Activated T-helper 17 cell treated with anti-CD3 and anti-CD28 coated beads, Interleukin-2, amount 50 U/mL, for 72 hours (primary cell): Measurements from ENCODE around the gene OR3A3. TPM values are rescaled to one million over a fixed set of nuclear protein-coding genes. Genes with fewer than 3 reads are reported as not detected.
"Not testable (repeated sequence)": the region's sequence is repeated elsewhere in the genome, so short reads cannot be mapped to it uniquely, and the experiment has no call there.

Experiments used
- ATAC-seq: fragments of 150-1000 bp; cut with Tn5 transposase; replicated peaks from 2 replicates; pipeline ENCODE4 v1.10.0; 2021; ENCODE audit warnings: mild to moderate bottlenecking, moderate library complexity
- H3K27ac Mint-ChIP-seq: one replicate; pipeline ENCODE4 v1.8.0; 2022; ENCODE audit warnings: mixed read lengths
- H3K27me3 Mint-ChIP-seq: one replicate; pipeline ENCODE4 v1.8.0; 2022; ENCODE audit warnings: mixed read lengths
- H3K36me3 Mint-ChIP-seq: one replicate; pipeline ENCODE4 v1.8.0; 2022; ENCODE audit warnings: low read depth, mild to moderate bottlenecking, mixed read lengths
- H3K4me1 Mint-ChIP-seq: one replicate; pipeline ENCODE4 v1.8.0; 2022; ENCODE audit warnings: mixed read lengths
- H3K4me3 Mint-ChIP-seq: one replicate; pipeline ENCODE4 v1.8.0; 2022; ENCODE audit warnings: mild to moderate bottlenecking, mixed read lengths
- H3K9me3 Mint-ChIP-seq: one replicate; pipeline ENCODE4 v1.8.0; 2022; ENCODE audit warnings: mixed read lengths
- total RNA-seq, 2 donors: library from RNA; stranded (reverse); gene quantifications; one replicate each; pipeline ENCODE4 v1.2.3, GENCODE V29; 2022

Gene OR3A3
- not detected for total RNA-seq

DNA sequence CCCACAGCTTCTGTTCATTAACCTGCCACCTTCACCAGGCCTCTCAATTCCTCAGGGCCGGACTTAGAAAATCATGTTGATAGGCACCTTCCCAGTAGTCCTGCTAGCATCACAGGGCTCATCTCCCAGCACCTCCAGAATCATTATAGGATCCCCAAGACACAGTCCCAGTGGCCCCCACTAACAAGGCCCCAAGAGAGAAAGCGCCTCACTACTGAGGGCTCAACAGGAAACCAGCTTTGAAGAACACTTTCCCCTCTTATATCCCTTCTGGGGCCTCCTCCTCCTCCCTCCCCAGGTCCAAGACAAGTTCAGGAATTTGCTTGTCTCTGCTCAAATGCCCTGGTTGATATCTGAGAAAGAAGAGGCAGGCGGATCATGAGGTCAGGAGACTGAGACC lies at the start of gene OR3A3:
TSS of gene OR3A3 (plus strand) at position 301 of the 400 bp plus-strand sequence.
- Mint-ChIP-seq H3K4me1 (peaks cover 6% of the 10 kb centered on the region), H3K9me3 (peaks cover 16% of the 10 kb centered on the region), H3K36me3 (no peaks in the 10 kb centered on the region), H3K27me3 (peaks cover 40% of the 10 kb centered on the region), H3K4me3 (no peak within 1 kb of the TSS), H3K27ac (no peak within 1 kb of the TSS)
- ATAC-seq: no peak

DNA sequence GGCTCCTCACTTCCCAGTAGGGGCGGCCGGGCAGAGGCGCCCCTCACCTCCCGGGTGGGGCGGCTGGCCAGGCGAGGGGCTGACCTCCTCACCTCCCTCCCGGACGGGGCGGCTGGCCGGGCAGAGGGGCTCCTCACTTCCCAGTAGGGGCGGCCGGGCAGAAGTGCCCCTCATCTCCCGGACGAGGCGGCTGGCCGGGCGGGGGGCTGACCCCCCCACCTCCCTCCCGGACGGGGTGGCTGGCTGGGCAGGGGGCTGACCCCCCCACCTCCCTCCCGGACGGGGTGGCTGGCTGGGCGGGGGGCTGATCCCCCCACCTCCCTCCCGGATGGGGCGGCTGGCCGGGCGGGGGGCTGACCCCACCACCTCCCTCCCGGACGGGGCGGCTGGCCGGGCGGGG lies 40.0 kb upstream of the OR3A3 start:
- H3K36me3 Mint-ChIP-seq, H3K27me3 Mint-ChIP-seq, ATAC-seq, H3K27ac Mint-ChIP-seq, H3K4me1 Mint-ChIP-seq, H3K4me3 Mint-ChIP-seq: not testable (repeated sequence)
- H3K9me3 Mint-ChIP-seq: peaks cover 11% of the 10 kb centered on the region

DNA sequence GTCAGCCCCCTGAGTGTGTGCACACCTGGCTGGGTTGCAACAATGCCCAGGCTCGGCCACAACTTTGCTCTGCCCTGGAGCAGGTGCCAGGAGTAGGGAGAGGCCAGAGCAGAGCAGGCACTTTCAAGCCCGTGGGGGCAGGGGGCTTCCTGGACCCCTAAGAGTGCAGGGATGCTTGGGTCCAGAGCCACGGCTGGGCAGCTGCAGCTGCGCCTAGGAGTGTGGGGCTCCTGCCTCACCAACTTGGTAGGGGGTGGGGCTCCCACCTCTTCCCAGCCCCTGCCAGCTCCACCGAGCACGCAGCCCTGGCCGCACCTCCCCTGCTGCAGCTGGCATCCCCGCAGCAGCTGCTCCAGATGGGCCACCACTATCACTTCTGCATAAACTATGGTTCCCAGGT lies 32.8 kb upstream of the OR3A3 start:
- Mint-ChIP-seq H3K4me3 (no peak overlapping the region), H3K36me3 (no peaks in the 10 kb centered on the region), H3K9me3 (peaks cover 11% of the 10 kb centered on the region), H3K4me1 (no peaks in the 10 kb centered on the region), H3K27ac (no peak overlapping the region), H3K27me3 (peaks cover 41% of the 10 kb centered on the region)
- no peak for ATAC-seq

DNA sequence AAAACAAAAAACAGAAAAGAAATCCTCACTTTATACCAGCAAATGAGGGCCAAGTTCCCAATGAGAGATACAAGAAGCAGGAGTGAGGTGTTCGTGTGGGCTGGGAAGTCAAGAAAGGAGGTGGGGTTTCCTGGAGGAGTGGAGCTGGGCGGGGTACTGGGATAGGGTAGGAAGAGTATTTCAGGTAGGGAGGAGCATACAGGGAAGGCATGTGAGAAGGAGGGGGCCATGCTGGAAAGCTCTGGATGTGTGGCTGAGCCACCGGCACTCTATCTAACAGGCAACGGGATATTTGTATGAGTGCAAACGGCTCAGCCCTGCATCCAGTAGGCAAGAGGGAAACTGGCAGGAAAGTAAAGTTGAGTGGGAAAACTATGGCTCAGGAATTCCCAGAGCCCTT lies 29.2 kb upstream of the OR3A3 start:
- Mint-ChIP-seq H3K4me3 (no peak overlapping the region), H3K36me3 (no peaks in the 10 kb centered on the region), H3K27me3 (peaks cover 57% of the 10 kb centered on the region), H3K9me3 (no peaks in the 10 kb centered on the region), H3K4me1 (no peaks in the 10 kb centered on the region), H3K27ac (no peak overlapping the region)
- ATAC-seq: no peak

DNA sequence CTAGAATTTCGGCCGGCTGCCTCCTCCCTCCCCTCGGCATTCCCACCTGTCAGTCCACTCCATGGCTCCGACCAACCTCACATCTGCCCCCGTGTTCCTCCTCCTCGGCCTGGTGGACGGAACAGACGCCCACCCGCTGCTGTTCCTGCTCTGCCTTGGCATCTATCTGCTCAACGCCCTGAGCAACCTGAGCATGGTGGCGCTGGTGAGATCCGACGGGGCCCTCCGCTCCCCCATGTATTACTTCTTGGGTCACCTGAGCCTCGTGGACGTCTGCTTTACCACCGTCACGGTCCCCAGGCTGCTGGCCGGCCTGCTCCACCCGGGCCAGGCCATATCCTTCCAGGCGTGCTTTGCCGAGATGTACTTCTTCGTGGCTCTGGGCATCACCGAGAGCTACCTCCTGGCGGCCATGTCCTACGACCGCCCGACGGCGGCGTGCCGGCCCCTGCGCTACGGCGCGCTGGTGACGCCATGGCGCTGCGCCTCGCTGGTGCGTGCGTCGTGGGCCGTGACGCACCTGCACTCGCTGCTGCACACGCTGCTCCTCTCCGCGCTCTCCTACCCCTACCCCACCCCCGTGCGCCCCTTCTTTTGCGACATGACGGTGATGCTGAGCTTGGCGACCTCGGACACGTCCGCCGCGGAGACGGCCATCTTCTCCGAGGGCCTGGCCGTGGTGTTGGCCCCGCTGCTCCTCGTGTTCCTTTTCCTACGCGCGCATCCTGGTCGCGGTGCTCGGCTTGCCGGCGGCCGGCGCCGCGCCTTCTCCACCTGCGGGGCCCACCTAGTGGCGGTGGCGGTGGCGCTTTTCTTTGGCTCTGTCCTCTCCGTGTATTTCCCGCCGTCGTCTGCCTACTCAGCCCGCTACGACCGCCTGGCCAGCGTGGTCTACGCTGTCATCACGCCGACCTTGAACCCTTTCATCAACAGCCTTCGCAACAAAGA lies 25.0 kb upstream of the OR3A3 start, which contains the start of gene OR3A2:
TSS of gene OR3A2 (minus strand) at position 440 of the 948 bp plus-strand sequence.
- H3K4me3 Mint-ChIP-seq: peak within 1 kb of the TSS; percentile 64
- H3K27ac Mint-ChIP-seq: no peak within 1 kb of the TSS
- H3K4me1 Mint-ChIP-seq: no peaks in the 10 kb centered on the region
- H3K9me3 Mint-ChIP-seq: peaks cover 4% of the 10 kb centered on the region
- H3K27me3 Mint-ChIP-seq: peaks cover 38% of the 10 kb centered on the region
- ATAC-seq: peak; percentile 90
- no peaks in the 10 kb centered on the region for H3K36me3 Mint-ChIP-seq

DNA sequence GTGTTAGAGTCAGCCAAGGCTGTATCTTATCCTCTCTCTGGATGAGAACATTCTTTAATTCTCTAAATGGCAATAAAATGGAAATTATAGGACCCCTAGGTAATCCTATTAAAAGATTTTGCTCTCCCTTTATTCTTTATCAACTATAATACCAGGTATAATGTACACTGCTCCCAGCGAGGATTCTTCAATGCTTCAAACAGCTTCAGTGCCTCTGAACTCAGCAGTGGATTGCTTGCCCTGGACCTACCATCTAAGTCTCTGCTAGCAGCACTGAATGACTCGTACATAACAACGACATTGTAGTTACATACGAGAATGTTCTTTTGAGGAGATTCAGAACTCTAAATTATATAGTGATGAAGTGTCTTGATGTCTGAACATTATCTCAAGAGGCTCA lies 21.4 kb upstream of the OR3A3 start:
- H3K4me3 Mint-ChIP-seq: no peak overlapping the region
- ATAC-seq: no peak
- peaks cover 4% of the 10 kb centered on the region for H3K9me3 Mint-ChIP-seq
- H3K36me3 Mint-ChIP-seq: no peaks in the 10 kb centered on the region
- peaks cover 32% of the 10 kb centered on the region for H3K27me3 Mint-ChIP-seq
- no peak overlapping the region for H3K27ac Mint-ChIP-seq
- no peaks in the 10 kb centered on the region for H3K4me1 Mint-ChIP-seq

DNA sequence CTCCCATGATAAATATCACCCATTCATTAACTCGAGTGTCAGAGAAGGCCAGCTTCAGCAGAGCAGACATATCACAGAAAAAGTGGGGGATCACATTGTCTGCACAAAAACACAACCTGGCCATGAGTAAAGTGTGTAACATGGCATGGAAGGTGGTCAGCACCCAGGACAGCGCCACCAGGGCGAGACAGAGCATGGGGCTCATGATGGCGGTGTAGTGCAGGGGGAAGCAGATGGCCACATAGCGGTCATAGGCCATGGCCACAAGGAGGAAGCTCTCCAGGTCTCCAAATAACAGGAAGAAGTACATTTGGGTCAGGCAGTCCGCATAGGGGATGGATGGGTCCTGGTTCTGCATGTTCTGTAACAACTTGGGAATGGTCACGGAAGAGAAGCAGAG lies 13.4 kb upstream of the OR3A3 start:
- peaks cover 18% of the 10 kb centered on the region for H3K27me3 Mint-ChIP-seq
- H3K4me1 Mint-ChIP-seq, H3K27ac Mint-ChIP-seq, ATAC-seq, H3K4me3 Mint-ChIP-seq, H3K9me3 Mint-ChIP-seq, H3K36me3 Mint-ChIP-seq: not testable (repeated sequence)

DNA sequence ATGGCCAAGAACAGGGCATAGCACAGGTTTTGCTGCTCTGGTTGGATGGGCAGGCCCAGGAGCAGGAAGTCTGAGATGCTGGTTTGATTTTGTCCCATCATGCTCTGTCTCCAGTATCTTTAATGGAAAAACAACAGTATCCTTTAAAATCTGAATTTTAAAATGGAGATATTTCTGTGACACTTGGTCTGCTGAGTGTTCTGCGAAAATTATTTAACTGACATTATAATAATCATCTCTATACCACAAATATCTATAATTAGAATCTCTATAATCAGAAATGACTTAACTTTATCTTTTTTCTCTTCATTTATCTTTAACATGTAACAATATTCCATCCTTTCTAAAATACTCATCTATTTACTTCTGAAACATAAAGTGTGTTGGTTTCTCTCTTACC lies 12.9 kb upstream of the OR3A3 start, which contains the start of gene OR1E1:
TSS of gene OR1E1 (minus strand) at position 101 of the 400 bp plus-strand sequence. CDS start at position 101, 0 bp downstream.
- Mint-ChIP-seq H3K4me1 (no peaks in the 10 kb centered on the region), H3K27me3 (peaks cover 18% of the 10 kb centered on the region), H3K36me3 (no peaks in the 10 kb centered on the region), H3K27ac (no peak within 1 kb of the TSS), H3K4me3 (no peak within 1 kb of the TSS), H3K9me3 (no peaks in the 10 kb centered on the region)
- ATAC-seq: no peak

DNA sequence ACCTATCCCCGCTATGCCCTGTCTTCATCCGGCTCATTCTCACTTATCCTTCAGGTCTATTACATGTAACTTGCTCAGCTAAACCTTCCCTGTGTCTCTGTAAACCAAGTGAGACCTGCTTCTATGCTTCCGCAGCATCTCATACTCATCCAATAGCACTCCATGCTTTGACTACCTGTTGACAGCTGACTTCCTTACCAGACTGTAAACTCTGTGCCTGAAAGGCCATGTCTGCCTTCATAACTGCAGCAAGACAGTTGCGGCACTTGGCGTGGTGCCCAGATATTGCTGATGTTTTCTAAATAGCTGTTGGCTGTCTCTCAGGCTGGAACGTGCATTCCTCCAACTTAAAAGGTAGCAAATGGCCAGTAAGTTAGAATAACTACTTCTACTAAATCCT lies 11.1 kb upstream of the OR3A3 start:
- H3K36me3 Mint-ChIP-seq: no peaks in the 10 kb centered on the region
- H3K27ac Mint-ChIP-seq: no peak overlapping the region
- ATAC-seq: no peak
- H3K27me3 Mint-ChIP-seq: peaks cover 14% of the 10 kb centered on the region
- no peaks in the 10 kb centered on the region for H3K9me3 Mint-ChIP-seq
- H3K4me1 Mint-ChIP-seq: no peaks in the 10 kb centered on the region
- H3K4me3 Mint-ChIP-seq: no peak overlapping the region

DNA sequence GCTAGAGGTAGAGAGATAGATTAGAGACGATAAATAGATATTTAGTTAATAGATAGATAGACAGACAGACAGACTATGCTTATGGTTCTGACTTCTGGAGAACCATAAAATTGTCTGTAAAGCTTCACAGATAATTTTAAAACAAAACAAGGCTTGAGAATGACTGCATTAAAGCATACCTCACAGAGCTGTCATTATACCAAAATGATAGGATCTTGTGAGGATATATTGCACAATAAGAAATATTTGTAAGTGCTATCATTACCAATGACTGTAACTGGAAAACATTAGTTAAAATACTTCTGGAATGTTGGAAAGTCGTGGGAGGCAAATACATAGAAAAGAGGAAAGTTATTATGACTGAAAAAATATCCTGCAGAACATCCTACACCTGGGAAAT lies 9.4 kb upstream of the OR3A3 start:
- Mint-ChIP-seq H3K4me1 (no peaks in the 10 kb centered on the region), H3K4me3 (no peak overlapping the region), H3K36me3 (no peaks in the 10 kb centered on the region), H3K9me3 (peaks cover 7% of the 10 kb centered on the region), H3K27ac (no peak overlapping the region), H3K27me3 (peaks cover 21% of the 10 kb centered on the region)
- ATAC-seq: no peak

DNA sequence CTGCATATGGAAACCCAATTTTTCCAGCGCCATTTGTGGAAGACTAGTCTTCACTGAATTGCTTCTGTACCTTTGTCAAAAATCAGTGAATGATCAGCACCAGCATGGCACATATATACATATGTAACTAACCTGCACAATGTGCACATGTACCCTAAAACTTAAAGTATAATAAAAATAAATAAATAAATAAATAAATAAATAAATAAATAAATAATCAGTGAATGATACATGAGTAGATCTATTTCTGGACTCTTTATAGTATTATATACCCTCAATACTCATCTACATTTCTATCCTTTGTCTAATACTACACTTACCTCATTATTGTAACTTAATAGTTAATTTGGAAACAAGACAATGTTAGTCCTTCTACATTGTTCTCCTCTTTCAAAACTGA lies 7.3 kb upstream of the OR3A3 start:
- H3K4me3 Mint-ChIP-seq, ATAC-seq, H3K27ac Mint-ChIP-seq, H3K36me3 Mint-ChIP-seq, H3K4me1 Mint-ChIP-seq: not testable (repeated sequence)
- H3K9me3 Mint-ChIP-seq: peaks cover 17% of the 10 kb centered on the region
- H3K27me3 Mint-ChIP-seq: peaks cover 32% of the 10 kb centered on the region

DNA sequence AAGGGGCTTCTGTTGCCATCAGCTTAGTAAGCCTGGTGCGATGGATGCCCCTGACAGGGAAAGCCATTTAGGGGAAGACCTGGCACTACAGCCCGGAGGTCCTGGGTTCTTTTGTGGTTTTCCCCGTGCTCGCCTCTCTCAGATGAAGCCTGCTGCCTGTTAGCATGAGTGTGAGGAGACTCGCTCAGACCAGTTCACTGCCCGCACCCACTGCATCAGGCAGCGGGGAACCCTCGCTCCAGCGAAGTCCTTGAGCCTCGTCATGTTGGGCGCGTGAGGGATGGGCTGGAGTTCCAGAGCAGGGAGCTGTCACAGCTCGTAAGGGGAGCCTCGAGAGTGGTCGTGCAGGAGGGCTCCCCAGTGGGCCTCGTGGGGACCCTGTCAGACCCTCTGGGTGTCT lies 1.0 kb downstream of the OR3A3 start:
- H3K27ac Mint-ChIP-seq, H3K9me3 Mint-ChIP-seq, ATAC-seq, H3K4me3 Mint-ChIP-seq, H3K4me1 Mint-ChIP-seq, H3K36me3 Mint-ChIP-seq: not testable (repeated sequence)
- peaks cover 32% of the 10 kb centered on the region for H3K27me3 Mint-ChIP-seq

DNA sequence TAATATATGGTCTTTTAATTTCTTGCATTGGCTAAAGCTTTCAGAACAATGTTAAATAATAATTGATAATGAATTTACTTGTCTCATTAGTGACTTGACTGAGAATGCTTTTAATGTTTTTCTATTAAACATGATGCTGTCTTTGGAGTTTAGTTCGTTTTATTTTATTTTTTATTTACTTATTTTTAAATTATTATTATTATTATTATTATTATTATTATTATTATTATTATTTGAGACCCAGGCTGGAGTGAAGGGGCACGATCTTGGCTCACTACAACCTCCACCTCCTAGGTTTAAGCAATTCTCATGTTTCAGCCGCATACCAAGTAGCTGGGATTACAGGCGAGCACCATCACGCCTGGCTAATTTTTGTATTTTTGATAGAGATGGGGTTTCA lies 4.4 kb downstream of the OR3A3 start:
- Mint-ChIP-seq H3K27me3 (peaks cover 25% of the 10 kb centered on the region), H3K4me1 (peaks cover 6% of the 10 kb centered on the region), H3K9me3 (no peaks in the 10 kb centered on the region), H3K27ac (no peak overlapping the region), H3K36me3 (no peaks in the 10 kb centered on the region), H3K4me3 (no peak overlapping the region)
- ATAC-seq: no peak

DNA sequence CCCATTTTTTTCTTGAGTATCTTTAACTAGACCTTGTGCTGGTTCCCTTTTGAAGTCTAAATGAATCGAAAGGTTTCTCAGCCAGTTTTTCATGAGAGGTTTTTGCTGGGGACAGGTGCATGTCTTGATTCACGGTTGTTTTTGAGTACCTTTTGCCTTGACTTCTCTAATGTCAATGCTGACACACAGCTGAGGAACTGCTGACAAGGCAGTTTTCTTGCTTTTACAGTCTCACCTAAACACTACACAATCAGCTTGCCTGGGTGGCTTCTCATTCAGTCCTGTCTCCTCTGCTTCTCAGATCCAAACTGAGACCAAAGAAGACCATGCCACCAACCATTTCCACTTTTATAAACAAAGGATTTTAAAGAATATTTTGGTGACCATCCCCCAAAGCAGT lies 7.1 kb downstream of the OR3A3 start:
- Mint-ChIP-seq H3K4me3 (no peak overlapping the region), H3K36me3 (no peaks in the 10 kb centered on the region), H3K4me1 (peaks cover under 1% of the 10 kb centered on the region), H3K27ac (no peak overlapping the region), H3K27me3 (peaks cover 30% of the 10 kb centered on the region), H3K9me3 (no peaks in the 10 kb centered on the region)
- ATAC-seq: no peak

DNA sequence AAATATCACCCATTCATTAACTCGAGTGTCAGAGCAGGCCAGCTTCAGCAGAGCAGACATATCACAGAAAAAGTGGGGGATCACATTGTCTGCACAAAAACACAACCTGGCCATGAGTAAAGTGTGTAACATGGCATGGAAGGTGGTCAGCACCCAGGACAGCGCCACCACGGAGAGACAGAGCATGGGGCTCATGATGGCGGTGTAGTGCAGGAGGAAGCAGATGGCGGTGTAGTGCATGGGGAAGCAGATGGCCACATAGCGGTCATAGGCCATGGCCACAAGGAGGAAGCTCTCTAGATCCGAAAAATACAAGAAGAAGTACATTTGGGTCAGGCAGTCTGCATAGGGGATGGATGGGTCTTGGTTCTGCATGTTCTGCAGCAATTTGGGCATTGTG lies 22.0 kb downstream of the OR3A3 start:
- ATAC-seq, H3K4me1 Mint-ChIP-seq, H3K36me3 Mint-ChIP-seq, H3K27ac Mint-ChIP-seq, H3K9me3 Mint-ChIP-seq, H3K4me3 Mint-ChIP-seq: not testable (repeated sequence)
- H3K27me3 Mint-ChIP-seq: peaks cover 21% of the 10 kb centered on the region
